ENCODE results near the gene KCNAB1. TPM values are rescaled to one million over a fixed set of nuclear protein-coding genes. Genes with fewer than 3 reads are reported as not detected.

Gene KCNAB1
- total and polyA plus RNA-seq, 10 of the 15 experiments (the other 5 are each of a cell fraction or from before 2014, with no cell fraction given) = 0.11 to 0.69 (median 0.43) TPM; not detected in 6

GRCh38 chr3:156539802-156540201 lies 419.4 kb downstream of the KCNAB1 start (continued):
- no peak for TF ChIP-seq SREBF1 (IDR thresholded peaks at IDR 0.05; ENCODE audit: low read length)
- no peak for TF ChIP-seq TCF3 (IDR thresholded peaks at IDR 0.05; ENCODE audit: borderline replicate concordance, insufficient read depth, low read depth, low read length)
- no peak for TF ChIP-seq ZNF217 (IDR thresholded peaks at IDR 0.05)
- TF ChIP-seq NR2F1 (conservative IDR thresholded peaks at IDR 0.05) = no peak
- no peak for TF ChIP-seq NBN (IDR thresholded peaks at IDR 0.05)
- no peak for TF ChIP-seq ZNF24 (IDR thresholded peaks at IDR 0.05)

DNA sequence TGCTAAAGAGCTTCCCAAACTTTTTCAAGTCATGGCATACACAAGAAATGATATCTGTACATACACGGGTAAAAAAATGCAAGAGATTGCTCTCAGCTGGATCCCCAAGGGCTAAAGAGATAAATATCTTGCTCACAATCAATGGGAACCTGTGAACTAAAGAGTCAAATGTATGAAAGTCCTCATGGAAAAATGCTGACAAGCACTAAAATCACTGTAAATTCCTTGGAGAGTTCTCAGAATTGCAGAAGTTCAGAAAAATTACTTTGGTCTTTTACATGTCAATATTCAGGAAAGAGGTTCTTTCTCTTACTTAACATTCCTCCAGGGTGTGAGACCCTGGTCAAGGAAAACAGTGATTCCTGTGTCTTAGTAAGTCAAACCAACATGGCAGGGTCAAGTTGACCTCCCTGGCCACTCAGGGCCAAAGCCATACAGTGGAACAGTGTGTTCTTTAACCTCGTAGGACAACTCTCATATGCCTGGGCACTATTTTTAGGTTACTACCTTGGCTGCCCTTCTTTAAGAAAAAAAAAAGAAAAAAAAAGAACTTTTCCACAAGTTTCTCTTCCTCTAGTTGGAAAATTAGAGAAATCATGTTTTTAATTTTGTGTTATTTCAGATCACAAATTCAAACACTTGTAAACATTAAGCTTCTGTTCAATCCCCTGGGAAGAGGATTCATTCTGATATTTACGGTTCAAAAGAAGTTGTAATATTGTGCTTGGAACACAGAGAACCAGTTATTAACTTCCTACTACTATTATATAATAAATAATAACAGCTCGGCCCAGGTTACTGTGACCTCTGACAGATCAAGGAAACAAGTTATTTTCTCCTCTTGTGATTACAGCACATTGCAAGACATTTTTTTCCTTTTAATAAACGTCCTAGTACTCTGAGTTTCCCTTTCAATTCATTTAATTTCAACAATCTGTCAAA lies 422.0 kb downstream of the KCNAB1 start:
- no peaks in the 10 kb centered on the region; the same call in 2 of the 3 replicates for H3K9me3 ChIP-seq (replicated peaks; ENCODE audit: control insufficient read depth, insufficient read depth, low read length)
- BruUV-seq (replicated peaks) = no TSS peak
- ChIA-PET POLR2A (interaction anchor here (2.4 kb wide), 1 partner anchor 12 kb away, joined by 10 read pairs; the partner anchor contains the start of gene SSR3), CTCF (interaction anchor here (0.6 to 4.3 kb wide), 15 partner anchors 12 to 1632 kb away, joined by 3 to 28 read pairs (median 4); partner anchors contain the start of gene SSR3), RAD21 (ENCODE audit: unreplicated experiment) (interaction anchor here (1.3 kb wide), 2 partner anchors 58 to 131 kb away, joined by 3 read pairs; no protein-coding TSS in a partner anchor), SMC1A (ENCODE audit: uncharacterized antibody, unreplicated experiment) (interaction anchor here (0.7 to 3.0 kb wide), 8 partner anchors 12 to 154 kb away, joined by 3 to 19 read pairs (median 6); partner anchors contain the start of genes SSR3 and TIPARP)
- H3K4me1 ChIP-seq (ENCODE audit: control insufficient read depth, insufficient read depth, low read length) = no peaks in the 10 kb centered on the region
- no peak overlapping the region for H2AFZ ChIP-seq (ENCODE audit: control insufficient read depth, low read depth, low read length)
- H3K27me3 ChIP-seq (replicated peaks in 1 of 2; ENCODE audit: control insufficient read depth in 2 of 2, insufficient read depth in 2 of 2, low read length in 1 of 2) = no peaks in the 10 kb centered on the region
- H3K79me2 ChIP-seq (ENCODE audit: control insufficient read depth, insufficient read depth, low read length) = peaks cover 15% of the 10 kb centered on the region
- FAIRE-seq (no peak), DNase-seq (ENCODE audit: low read depth, low spot score) (no peak), ATAC-seq (no peak)
- H3K4me3 ChIP-seq = no peak overlapping the region
- 77% methylated on average over 5 of the region's 5 CpGs for WGBS (ENCODE audit: insufficient coverage, insufficient replicate concordance, low lambda C conversion rate, missing lambda C conversion rate)
- peaks cover 2 to 54% of the 10 kb centered on the region in 2 experiments for H3K36me3 ChIP-seq (ENCODE audit: control insufficient read depth in 2 of 2, insufficient read depth in 2 of 2, low read length in 1 of 2)
- H3K9ac ChIP-seq (ENCODE audit: control insufficient read depth, insufficient read depth, low read length) = no peak overlapping the region
- H3K27ac ChIP-seq (ENCODE audit: control insufficient read depth, insufficient read depth) = no peak overlapping the region
- intact Hi-C loops (cut with micrococcal nuclease; ENCODE audit: unreplicated experiment) = no loop called here
- H3K4me2 ChIP-seq (ENCODE audit: control insufficient read depth, insufficient read depth) = no peak overlapping the region
- no peaks in the 10 kb centered on the region for H4K20me1 ChIP-seq (ENCODE audit: control insufficient read depth, insufficient read depth)
- in situ Hi-C loops (cut with MboI) = no loop called here
- TF ChIP-seq MTA2 (IDR thresholded peaks at IDR 0.05; ENCODE audit: low read depth) = no peak
- TF ChIP-seq CREM (IDR thresholded peaks at IDR 0.05; ENCODE audit: low read depth) = no peak
- TF ChIP-seq PAX5 (IDR thresholded peaks at IDR 0.05; ENCODE audit: borderline replicate concordance, low read depth, low read length) = no peak
- TF ChIP-seq CHD4 (IDR thresholded peaks at IDR 0.05) = no peak
- no peak for TF ChIP-seq MYB (IDR thresholded peaks at IDR 0.05; ENCODE audit: borderline replicate concordance, low read depth, low read length)
- no peak for TF ChIP-seq CTCF (IDR thresholded peaks at IDR 0.05 in 2 of 3, conservative IDR thresholded peaks at IDR 0.05 in 1 of 3; ENCODE audit: control insufficient read depth in 2 of 3, extremely low read depth in 1 of 3, insufficient read depth in 1 of 3, low read depth in 3 of 3, low read length in 3 of 3)
- no peak for TF ChIP-seq SP1 (IDR thresholded peaks at IDR 0.05; ENCODE audit: low read depth, low read length)
- no peak for TF ChIP-seq HDGF (IDR thresholded peaks at IDR 0.05)
- TF ChIP-seq PBX3 (IDR thresholded peaks at IDR 0.05; ENCODE audit: insufficient replicate concordance, low read depth, low read length) = no peak
- no peak for TF ChIP-seq JUND (IDR thresholded peaks at IDR 0.05; ENCODE audit: low read depth, low read length)
- no peak for TF ChIP-seq MLLT1 (IDR thresholded peaks at IDR 0.05)
- TF ChIP-seq MEF2A (IDR thresholded peaks at IDR 0.05; ENCODE audit: insufficient read depth, low read depth, low read length) = no peak
- TF ChIP-seq NFXL1 (IDR thresholded peaks at IDR 0.05; ENCODE audit: borderline replicate concordance) = no peak
